ENCODE data around the gene NCKAP5L.

NCKAP5L gene

GRCh38 chr12:49767333-49767732 lies 60.9 kb downstream of the NCKAP5L start:
- Histone ChIP-seq H3K4me1 (ENCODE audit: control insufficient read depth in 2 of 2, insufficient read depth in 1 of 2, low read depth in 1 of 2, low read length in 2 of 2) (no peaks in the 10 kb centered on the region), H2BK5ac (ENCODE audit: low read length) (no peak overlapping the region), H3K4me3 (ENCODE audit: low read length in 2 of 2) (no peak overlapping the region), H2AK5ac (ENCODE audit: low read depth, low read length) (no peak overlapping the region), H4K91ac (ENCODE audit: low read depth, low read length, poor library complexity) (no peak overlapping the region), H2BK12ac (ENCODE audit: low read length) (no peak overlapping the region), H2AFZ (ENCODE audit: low read length) (no peak overlapping the region), H3K4me2 (ENCODE audit: insufficient read depth, low read length, poor library complexity, severe bottlenecking) (no peak overlapping the region), H2BK15ac (ENCODE audit: low read length) (no peak overlapping the region), H3K18ac (ENCODE audit: low read length) (no peak overlapping the region), H4K8ac (ENCODE audit: low read depth, low read length) (no peak overlapping the region), H3K27me3 (ENCODE audit: control insufficient read depth in 3 of 3, insufficient read depth in 3 of 3, low read depth in 1 of 3, low read length in 3 of 3) (no peaks in the 10 kb centered on the region), H3K79me1 (ENCODE audit: low read depth, low read length) (no peaks in the 10 kb centered on the region), H2BK120ac (ENCODE audit: low read depth, low read length) (no peak overlapping the region), H3K9ac (ENCODE audit: low read depth, low read length, poor library complexity) (no peak overlapping the region), H3K9me3 (replicated peaks in 1 of 2; ENCODE audit: control insufficient read depth in 2 of 2, insufficient read depth in 1 of 2, low read depth in 1 of 2, low read length in 2 of 2) (no peaks in the 10 kb centered on the region), H3K4ac (ENCODE audit: low read length) (no peak overlapping the region), H3K27ac (replicated peaks; ENCODE audit: low read length) (no peak overlapping the region), H3K14ac (ENCODE audit: low read length) (no peak overlapping the region), H3K36me3 (replicated peaks in 1 of 2; ENCODE audit: control insufficient read depth in 2 of 2, insufficient read depth in 2 of 2, low read length in 2 of 2) (peaks cover 18 to 34% of the 10 kb centered on the region in 2 donors), H3K23ac (ENCODE audit: low read depth, low read length, poor library complexity) (no peak overlapping the region)
- DNase-seq (ENCODE audit: low spot score): no peak
- no CpG with 5 or more reads among the region's 4 CpGs for WGBS, 2 donors (ENCODE audit: extremely low coverage in 2 of 2, insufficient read length in 2 of 2, insufficient replicate concordance in 1 of 2)

- Histone ChIP-seq H3K9me3 (replicated peaks in 1 of 2; ENCODE audit: control insufficient read depth in 2 of 2, insufficient read depth in 1 of 2, low read depth in 1 of 2, low read length in 2 of 2) (no peaks in the 10 kb centered on the region), H3K36me3 (replicated peaks in 1 of 2; ENCODE audit: control insufficient read depth in 2 of 2, insufficient read depth in 2 of 2, low read length in 2 of 2) (peaks cover 27 to 47% of the 10 kb centered on the region in 2 donors), H3K18ac (ENCODE audit: low read length) (no peak overlapping the region), H4K91ac (ENCODE audit: low read depth, low read length, poor library complexity) (no peak overlapping the region), H2BK120ac (ENCODE audit: low read depth, low read length) (no peak overlapping the region), H2BK15ac (ENCODE audit: low read length) (no peak overlapping the region), H4K8ac (ENCODE audit: low read depth, low read length) (no peak overlapping the region), H2BK12ac (ENCODE audit: low read length) (no peak overlapping the region), H3K9ac (ENCODE audit: low read depth, low read length, poor library complexity) (no peak overlapping the region), H3K23ac (ENCODE audit: low read depth, low read length, poor library complexity) (no peak overlapping the region), H3K4me1 (ENCODE audit: control insufficient read depth in 2 of 2, insufficient read depth in 1 of 2, low read depth in 1 of 2, low read length in 2 of 2) (no peaks in the 10 kb centered on the region), H2AFZ (ENCODE audit: low read length) (no peak overlapping the region), H2AK5ac (ENCODE audit: low read depth, low read length) (no peak overlapping the region), H3K4me2 (ENCODE audit: insufficient read depth, low read length, poor library complexity, severe bottlenecking) (no peak overlapping the region), H3K4ac (ENCODE audit: low read length) (no peak overlapping the region), H3K4me3 (ENCODE audit: low read length in 2 of 2) (no peak overlapping the region), H3K27ac (replicated peaks; ENCODE audit: low read length) (no peak overlapping the region), H3K79me1 (ENCODE audit: low read depth, low read length) (no peaks in the 10 kb centered on the region), H2BK5ac (ENCODE audit: low read length) (no peak overlapping the region), H3K14ac (ENCODE audit: low read length) (no peak overlapping the region), H3K27me3 (ENCODE audit: control insufficient read depth in 3 of 3, insufficient read depth in 3 of 3, low read depth in 1 of 3, low read length in 3 of 3) (no peaks in the 10 kb centered on the region)
- DNase-seq (ENCODE audit: low spot score): no peak
- WGBS, 2 donors (ENCODE audit: extremely low coverage in 2 of 2, insufficient read length in 2 of 2, insufficient replicate concordance in 1 of 2): no CpG with 5 or more reads among the region's 8 CpGs
Observed at GRCh38 chr12:49766115-49766455, 62.1 kb downstream of the NCKAP5L start.

GRCh38 chr12:49764126-49764525 lies 64.1 kb downstream of the NCKAP5L start:
- no peak overlapping the region for H3K23ac ChIP-seq (ENCODE audit: low read depth, low read length, poor library complexity)
- no peak for DNase-seq (ENCODE audit: low spot score)
- no peak overlapping the region for H2BK15ac ChIP-seq (ENCODE audit: low read length)
- H3K36me3 ChIP-seq (replicated peaks in 1 of 2; ENCODE audit: control insufficient read depth in 2 of 2, insufficient read depth in 2 of 2, low read length in 2 of 2): peaks cover 36 to 67% of the 10 kb centered on the region in 2 donors
- H3K27me3 ChIP-seq (ENCODE audit: control insufficient read depth in 3 of 3, insufficient read depth in 3 of 3, low read depth in 1 of 3, low read length in 3 of 3): no peaks in the 10 kb centered on the region
- H3K18ac ChIP-seq (ENCODE audit: low read length): no peak overlapping the region
- H3K4me3 ChIP-seq (ENCODE audit: low read length in 2 of 2): no peak overlapping the region
- no peak overlapping the region for H4K91ac ChIP-seq (ENCODE audit: low read depth, low read length, poor library complexity)
- no peak overlapping the region for H2BK120ac ChIP-seq (ENCODE audit: low read depth, low read length)
- no peak overlapping the region for H3K14ac ChIP-seq (ENCODE audit: low read length)
- H2BK5ac ChIP-seq (ENCODE audit: low read length): no peak overlapping the region
- no peak overlapping the region for H3K9ac ChIP-seq (ENCODE audit: low read depth, low read length, poor library complexity)
- no peaks in the 10 kb centered on the region for H3K4me1 ChIP-seq (ENCODE audit: control insufficient read depth in 2 of 2, insufficient read depth in 1 of 2, low read depth in 1 of 2, low read length in 2 of 2)
- no peak overlapping the region for H3K4ac ChIP-seq (ENCODE audit: low read length)
- H2AFZ ChIP-seq (ENCODE audit: low read length): no peak overlapping the region
- no peaks in the 10 kb centered on the region for H3K79me1 ChIP-seq (ENCODE audit: low read depth, low read length)
- no peak overlapping the region for H3K27ac ChIP-seq (replicated peaks; ENCODE audit: low read length)
- WGBS, 2 donors (ENCODE audit: extremely low coverage in 2 of 2, insufficient read length in 2 of 2, insufficient replicate concordance in 1 of 2): no CpG with 5 or more reads among the region's 3 CpGs
- no peak overlapping the region for H4K8ac ChIP-seq (ENCODE audit: low read depth, low read length)
- H2AK5ac ChIP-seq (ENCODE audit: low read depth, low read length): no peak overlapping the region
- H3K9me3 ChIP-seq (replicated peaks in 1 of 2; ENCODE audit: control insufficient read depth in 2 of 2, insufficient read depth in 1 of 2, low read depth in 1 of 2, low read length in 2 of 2): peaks cover 0 to 1% of the 10 kb centered on the region in 2 donors
- no peak overlapping the region for H2BK12ac ChIP-seq (ENCODE audit: low read length)
- no peak overlapping the region for H3K4me2 ChIP-seq (ENCODE audit: insufficient read depth, low read length, poor library complexity, severe bottlenecking)

DNA sequence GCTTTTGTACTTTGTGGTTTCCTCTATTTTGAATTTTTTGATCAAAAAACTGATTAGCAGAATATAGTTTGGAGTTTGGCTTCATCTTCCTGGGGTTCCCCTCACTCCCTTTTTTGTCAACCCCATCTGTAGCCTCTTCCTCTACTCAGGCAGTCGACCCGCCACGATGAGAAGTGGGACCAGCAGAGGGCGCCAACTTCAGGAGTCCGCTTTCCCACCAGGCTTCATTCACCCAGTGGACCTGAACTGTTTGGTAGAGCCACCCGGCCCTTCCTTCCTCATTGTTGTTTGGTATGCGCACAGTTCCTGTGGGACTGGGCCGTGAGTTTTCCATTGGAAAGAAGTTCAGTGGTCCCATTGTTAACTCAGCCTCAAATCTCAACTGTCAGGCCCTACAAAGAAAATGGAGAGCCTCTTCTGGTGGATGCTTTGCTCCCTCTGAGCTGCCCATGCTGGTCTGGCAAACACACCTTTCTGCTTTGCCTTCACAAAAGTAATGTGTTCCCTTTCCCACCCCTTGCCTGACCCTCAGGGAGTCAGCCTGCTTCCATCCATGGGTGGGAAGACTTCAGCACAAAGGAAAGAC lies 65.1 kb downstream of the NCKAP5L start:
- H3K79me1 ChIP-seq (ENCODE audit: low read depth, low read length): no peaks in the 10 kb centered on the region
- H2BK120ac ChIP-seq (ENCODE audit: low read depth, low read length): no peak overlapping the region
- H3K4me1 ChIP-seq (ENCODE audit: control insufficient read depth in 2 of 2, insufficient read depth in 1 of 2, low read depth in 1 of 2, low read length in 2 of 2): no peaks in the 10 kb centered on the region
- H3K4me2 ChIP-seq (ENCODE audit: insufficient read depth, low read length, poor library complexity, severe bottlenecking): no peak overlapping the region
- H2BK12ac ChIP-seq (ENCODE audit: low read length): no peak overlapping the region
- H2BK15ac ChIP-seq (ENCODE audit: low read length): no peak overlapping the region
- no peak overlapping the region for H3K4me3 ChIP-seq (ENCODE audit: low read length in 2 of 2)
- no peak overlapping the region for H2AK5ac ChIP-seq (ENCODE audit: low read depth, low read length)
- H3K23ac ChIP-seq (ENCODE audit: low read depth, low read length, poor library complexity): no peak overlapping the region
- H4K8ac ChIP-seq (ENCODE audit: low read depth, low read length): no peak overlapping the region
- H3K4ac ChIP-seq (ENCODE audit: low read length): no peak overlapping the region
- H2BK5ac ChIP-seq (ENCODE audit: low read length): no peak overlapping the region
- peaks cover 0 to 2% of the 10 kb centered on the region in 2 donors for H3K9me3 ChIP-seq (replicated peaks in 1 of 2; ENCODE audit: control insufficient read depth in 2 of 2, insufficient read depth in 1 of 2, low read depth in 1 of 2, low read length in 2 of 2)
- no peaks in the 10 kb centered on the region for H3K27me3 ChIP-seq (ENCODE audit: control insufficient read depth in 3 of 3, insufficient read depth in 3 of 3, low read depth in 1 of 3, low read length in 3 of 3)
- peaks cover 46 to 77% of the 10 kb centered on the region in 2 donors for H3K36me3 ChIP-seq (replicated peaks in 1 of 2; ENCODE audit: control insufficient read depth in 2 of 2, insufficient read depth in 2 of 2, low read length in 2 of 2)
- H3K14ac ChIP-seq (ENCODE audit: low read length): no peak overlapping the region
- DNase-seq (ENCODE audit: low spot score): peak; percentile 57
- H2AFZ ChIP-seq (ENCODE audit: low read length): no peak overlapping the region
- no peak overlapping the region for H3K18ac ChIP-seq (ENCODE audit: low read length)
- H3K9ac ChIP-seq (ENCODE audit: low read depth, low read length, poor library complexity): no peak overlapping the region
- no peak overlapping the region for H3K27ac ChIP-seq (replicated peaks; ENCODE audit: low read length)
- no CpG with 5 or more reads among the region's 8 CpGs for WGBS, 2 donors (ENCODE audit: extremely low coverage in 2 of 2, insufficient read length in 2 of 2, insufficient replicate concordance in 1 of 2)
- H4K91ac ChIP-seq (ENCODE audit: low read depth, low read length, poor library complexity): no peak overlapping the region
